H9 (cell line): Measurements from ENCODE around the gene ANKRD12. TPM values are rescaled to one million over a fixed set of nuclear protein-coding genes. Genes with fewer than 3 reads are reported as not detected.

Source experiments
- DNase-seq: peaks from one replicate; pipeline ENCODE4 v3.0.0-alpha.2; 2017
- H2AFZ ChIP-seq: one replicate; pipeline ENCODE4 v1.6.1; 2013; ENCODE audit warnings: mild to moderate bottlenecking, low read length, control low read depth, moderate library complexity
- H2AK5ac ChIP-seq: 2 replicates; pipeline ENCODE4 v1.6.1; 2013; ENCODE audit warnings: low read length, control low read depth, mixed read lengths; ENCODE audit not compliant: insufficient read length
- H2BK120ac ChIP-seq: one replicate; pipeline ENCODE4 v1.6.1; 2013; ENCODE audit warnings: low read depth, mild to moderate bottlenecking, low read length, control low read depth, inconsistent platforms; ENCODE audit not compliant: poor library complexity, severe bottlenecking
- H2BK12ac ChIP-seq: 2 replicates; pipeline ENCODE4 v1.6.1; 2013; ENCODE audit warnings: low read length, control low read depth, mixed read lengths, low read depth; ENCODE audit not compliant: insufficient read length
- H2BK15ac ChIP-seq: 2 replicates; pipeline ENCODE4 v1.6.1; 2013; ENCODE audit warnings: low read depth, low read length, control low read depth
- H2BK20ac ChIP-seq: one replicate; pipeline ENCODE4 v1.6.1; 2013; ENCODE audit warnings: low read depth, mild to moderate bottlenecking, low read length, control low read depth, inconsistent platforms; ENCODE audit not compliant: poor library complexity, severe bottlenecking
- H2BK5ac ChIP-seq: 2 replicates; pipeline ENCODE4 v1.6.1; 2013; ENCODE audit warnings: low read length, control low read depth, mixed read lengths; ENCODE audit not compliant: insufficient read length
- H3K14ac ChIP-seq: 2 replicates; pipeline ENCODE4 v1.6.1; 2013; ENCODE audit warnings: low read length, control low read depth; ENCODE audit not compliant: insufficient read depth
- H3K18ac ChIP-seq: 2 replicates; pipeline ENCODE4 v1.6.1; 2013; ENCODE audit warnings: low read depth, mild to moderate bottlenecking, mixed read lengths, low read length, control low read depth; ENCODE audit not compliant: insufficient read length
- H3K23ac ChIP-seq: 2 replicates; pipeline ENCODE4 v1.6.1; 2013; ENCODE audit warnings: low read length, control low read depth, mixed read lengths, low read depth; ENCODE audit not compliant: insufficient read length
- H3K23me2 ChIP-seq: 2 replicates; pipeline ENCODE4 v1.6.1; 2013; ENCODE audit warnings: low read depth, mild to moderate bottlenecking, mixed read lengths, low read length, control low read depth; ENCODE audit not compliant: insufficient read length, poor library complexity, severe bottlenecking
- H3K27ac ChIP-seq: 2 replicates; pipeline ENCODE4 v1.5.1; 2013; ENCODE audit warnings: low read length, control low read depth, mixed read lengths, low read depth; ENCODE audit not compliant: insufficient read length
- H3K27me3 ChIP-seq: 2 replicates; pipeline ENCODE4 v1.6.1; 2013; ENCODE audit warnings: low read length, control low read depth, inconsistent platforms; ENCODE audit not compliant: insufficient read depth
- H3K4ac ChIP-seq: 2 replicates; pipeline ENCODE4 v1.6.1; 2013; ENCODE audit warnings: low read depth, mild to moderate bottlenecking, control low read depth, inconsistent platforms, low read length, moderate library complexity
- H3K4me1 ChIP-seq: 2 replicates; pipeline ENCODE4 v1.6.1; 2013; ENCODE audit warnings: low read length, control low read depth, inconsistent platforms; ENCODE audit not compliant: insufficient read depth
- H3K4me2 ChIP-seq: 2 replicates; pipeline ENCODE4 v1.6.1; 2013; ENCODE audit warnings: low read length, control low read depth, mixed read lengths; ENCODE audit not compliant: insufficient read length, insufficient read depth
- H3K56ac ChIP-seq: 2 replicates; pipeline ENCODE4 v1.6.1; 2013; ENCODE audit warnings: low read depth, mild to moderate bottlenecking, mixed read lengths, low read length, control low read depth; ENCODE audit not compliant: insufficient read length
- H3K79me1 ChIP-seq: 2 replicates; pipeline ENCODE4 v1.6.1; 2013; ENCODE audit warnings: low read depth, mild to moderate bottlenecking, moderate library complexity, low read length, control low read depth, inconsistent platforms; ENCODE audit not compliant: insufficient read depth, poor library complexity, severe bottlenecking
- H3K79me2 ChIP-seq: 2 replicates; pipeline ENCODE4 v1.6.1; 2013; ENCODE audit warnings: low read length, control low read depth, inconsistent platforms; ENCODE audit not compliant: insufficient read depth
- H3K9ac ChIP-seq: 2 replicates; pipeline ENCODE4 v1.6.1; 2013; ENCODE audit warnings: low read length, control low read depth, mixed read lengths; ENCODE audit not compliant: insufficient read length; ENCODE audit errors: extremely low read depth
- H3K9me3 ChIP-seq: one replicate; pipeline ENCODE4 v1.6.1; 2013; ENCODE audit warnings: low read depth, low read length, inconsistent platforms; ENCODE audit not compliant: control insufficient read depth
- H3T11ph ChIP-seq: one replicate; pipeline ENCODE4 v1.6.1; 2013; ENCODE audit warnings: mild to moderate bottlenecking, low read length, control low read depth, inconsistent platforms
- H4K20me1 ChIP-seq: one replicate; pipeline ENCODE4 v1.6.1; 2013; ENCODE audit not compliant: control insufficient read depth, insufficient read length, insufficient read depth
- H4K5ac ChIP-seq: 2 replicates; pipeline ENCODE4 v1.6.1; 2013; ENCODE audit warnings: low read depth, mild to moderate bottlenecking, mixed read lengths, low read length, control low read depth; ENCODE audit not compliant: insufficient read length
- H4K8ac ChIP-seq: replicated peaks from 2 replicates; pipeline ENCODE4 v1.6.1; 2013; ENCODE audit warnings: low read length, control low read depth, mixed read lengths, low read depth; ENCODE audit not compliant: insufficient read length
- H4K91ac ChIP-seq: 2 replicates; pipeline ENCODE4 v1.6.1; 2013; ENCODE audit warnings: low read depth, mild to moderate bottlenecking, moderate library complexity, mixed read lengths, low read length, control low read depth; ENCODE audit not compliant: insufficient read length
- H3K27ac Mint-ChIP-seq, 3 experiments: 2 replicates in 2 of 3; 3 replicates in 1 of 3; pipeline ENCODE4 v1.8.0; 2020 to 2021; ENCODE audit warnings: mixed read lengths in 3 of 3, mild to moderate bottlenecking in 1 of 3, moderate library complexity in 1 of 3
- H3K27me3 Mint-ChIP-seq: 2 replicates; pipeline ENCODE4 v1.8.0; 2021; ENCODE audit warnings: low read depth, mild to moderate bottlenecking, moderate library complexity, mixed read lengths
- H3K36me3 Mint-ChIP-seq, 3 experiments: 2 replicates in 2 of 3; 3 replicates in 1 of 3; pipeline ENCODE4 v1.8.0; 2020 to 2021; ENCODE audit warnings: low read depth in 3 of 3, mixed read lengths in 3 of 3; ENCODE audit not compliant: insufficient read depth in 1 of 3
- H3K4me1 Mint-ChIP-seq, 2 experiments: 2 replicates each; pipeline ENCODE4 v1.8.0; 2020; ENCODE audit warnings: mixed read lengths in 2 of 2
- H3K4me3 Mint-ChIP-seq, 2 experiments: 2 replicates in 1 of 2; 3 replicates in 1 of 2; pipeline ENCODE4 v1.8.0; 2020 to 2021; ENCODE audit warnings: mild to moderate bottlenecking in 2 of 2, mixed read lengths in 2 of 2, moderate library complexity in 1 of 2
- H3K9me3 Mint-ChIP-seq, 2 experiments: 2 replicates in 1 of 2; 3 replicates in 1 of 2; pipeline ENCODE4 v1.8.0; 2020; ENCODE audit warnings: mild to moderate bottlenecking in 2 of 2, mixed read lengths in 2 of 2, moderate library complexity in 1 of 2
- CTCF ChIP-seq: fragments of 200-600 bp; sonication (generic); conservative IDR thresholded peaks from 3 replicates; pipeline ENCODE4 v1.8.0; 2021; ENCODE audit warnings: antibody characterized with exemption, mild to moderate bottlenecking
- total RNA-seq: library from RNA; stranded (reverse); gene quantifications from 2 replicates; pipeline ENCODE4 v1.2.1, GENCODE V29; 2021

ANKRD12 gene
- total RNA-seq, 1 experiment from 2014 or later, result 38.9 TPM

GRCh38 chr18:9290156-9290555 lies 153.6 kb downstream of the ANKRD12 start:
- Histone ChIP-seq H3K79me1 (no peaks in the 10 kb centered on the region), H3K9ac (no peak overlapping the region), H3K27me3 (no peaks in the 10 kb centered on the region), H3K18ac (no peak overlapping the region), H3K14ac (no peak overlapping the region), H3K9me3 (peaks cover 6% of the 10 kb centered on the region), H2BK12ac (no peak overlapping the region), H3K23ac (no peak overlapping the region), H4K91ac (no peak overlapping the region), H2AFZ (no peak overlapping the region), H3K4ac (no peak overlapping the region), H3K23me2 (no peaks in the 10 kb centered on the region), H4K5ac (no peak overlapping the region), H3K56ac (no peak overlapping the region), H3K79me2 (no peaks in the 10 kb centered on the region), H2AK5ac (no peak overlapping the region), H3T11ph (no peak overlapping the region), H3K4me2 (no peak overlapping the region), H2BK5ac (no peak overlapping the region), H3K4me1 (no peaks in the 10 kb centered on the region), H3K27ac (no peak overlapping the region), H4K8ac (no peak overlapping the region), H2BK120ac (no peak overlapping the region), H2BK20ac (no peak overlapping the region), H2BK15ac (no peak overlapping the region), H4K20me1 (no peaks in the 10 kb centered on the region)
- TF ChIP-seq CTCF, result no peak
- Mint-ChIP-seq H3K27me3 (no peaks in the 10 kb centered on the region), H3K36me3 (peaks cover 21 to 48% (median 30%) of the 10 kb centered on the region in 3 experiments), H3K27ac (no peak overlapping the region), H3K9me3 (peaks cover 46 to 50% of the 10 kb centered on the region in 2 experiments), H3K4me1 (peaks cover 5 to 6% of the 10 kb centered on the region in 2 experiments), H3K4me3 (no peak overlapping the region)
- no peak for DNase-seq
